GM18873 (cell line): ENCODE results near the gene STPG2.
"Not testable (repeated sequence)": the region's sequence is repeated elsewhere in the genome, so short reads cannot be mapped to it uniquely, and the experiment has no call there.

Experiments used
- ATAC-seq: cut with Tn5 transposase; IDR thresholded peaks from one replicate; pipeline ENCODE4 v1.9.1; 2021; ENCODE audit warnings: mild to moderate bottlenecking, moderate library complexity, moderate number of reproducible peaks; ENCODE audit not compliant: unreplicated experiment, low FRiP score

STPG2 gene

GRCh38 chr4:97953171-97953941 is 189.9 kb downstream of the STPG2 start:
- no peak for ATAC-seq

- no peak for ATAC-seq
Observed at GRCh38 chr4:97952763-97953162, 190.5 kb downstream of the STPG2 start.

GRCh38 chr4:97950836-97951235 is 192.4 kb downstream of the STPG2 start:
- no peak for ATAC-seq

GRCh38 chr4:97942951-97943350 is 200.3 kb downstream of the STPG2 start:
- ATAC-seq = no peak

GRCh38 chr4:97942137-97942536 is 201.1 kb downstream of the STPG2 start:
- no peak for ATAC-seq

- ATAC-seq = no peak
Observed at GRCh38 chr4:97938141-97938540, 205.1 kb downstream of the STPG2 start.

GRCh38 chr4:97924341-97924958 is 218.8 kb downstream of the STPG2 start:
- no peak for ATAC-seq

- no peak for ATAC-seq
Observed at GRCh38 chr4:97923096-97923495, 220.2 kb downstream of the STPG2 start.

- ATAC-seq = no peak
Observed at GRCh38 chr4:97917115-97917514, 226.2 kb downstream of the STPG2 start.

GRCh38 chr4:97912156-97912555 is 231.1 kb downstream of the STPG2 start:
- ATAC-seq = no peak

- no peak for ATAC-seq
Observed at GRCh38 chr4:97911236-97911906, 231.9 kb downstream of the STPG2 start.

- no peak for ATAC-seq
Observed at GRCh38 chr4:97910005-97910404, 233.3 kb downstream of the STPG2 start.

GRCh38 chr4:97903436-97904189 is 239.7 kb downstream of the STPG2 start:
- not testable (repeated sequence) for ATAC-seq

GRCh38 chr4:97900229-97900628 is 243.0 kb downstream of the STPG2 start:
- ATAC-seq = no peak

GRCh38 chr4:97892592-97893266 is 250.5 kb downstream of the STPG2 start:
- ATAC-seq = no peak

- ATAC-seq = no peak
Observed at GRCh38 chr4:97879942-97880341, 263.3 kb downstream of the STPG2 start.

- ATAC-seq = no peak
Observed at GRCh38 chr4:97868097-97868496, 275.2 kb downstream of the STPG2 start.

GRCh38 chr4:97867557-97868091 is 275.7 kb downstream of the STPG2 start:
- ATAC-seq = no peak

GRCh38 chr4:97866821-97867556 is 276.3 kb downstream of the STPG2 start:
- no peak for ATAC-seq
